ENCODE measurements around the gene DACT1. TPM values are rescaled to one million over a fixed set of nuclear protein-coding genes. Genes with fewer than 3 reads are reported as not detected.

Gene DACT1
- total and polyA plus RNA-seq, 4 donors: 0.32 to 3.8 (median 1.6) TPM

- Histone ChIP-seq H3K9ac (ENCODE audit: low read depth in 1 of 2, low read length in 2 of 2) (no peak overlapping the region), H3K4me1 (ENCODE audit: control insufficient read depth in 4 of 4, insufficient read depth in 4 of 4, low read length in 3 of 4) (peaks cover 0 to 9% (median 4%) of the 10 kb centered on the region in 4 donors), H3K4me3 (ENCODE audit: low read depth in 1 of 3, low read length in 3 of 3) (no peak overlapping the region), H3K9me3 (ENCODE audit: control insufficient read depth in 4 of 4, low read length in 3 of 4) (peaks cover 0 to 6% (median 2%) of the 10 kb centered on the region in 4 donors), H3K27me3 (ENCODE audit: control insufficient read depth in 4 of 4, insufficient read depth in 4 of 4, low read length in 3 of 4) (no peaks in the 10 kb centered on the region), H3K27ac (ENCODE audit: low read depth in 1 of 2, low read length in 2 of 2) (no peak overlapping the region), H3K36me3 (ENCODE audit: control insufficient read depth in 4 of 4, insufficient read depth in 3 of 4, low read depth in 1 of 4, low read length in 3 of 4) (no peaks in the 10 kb centered on the region)
- 83% methylated on average over 14 of the region's 14 CpGs for WGBS
- no peak for DNase-seq (ENCODE audit: low spot score)
- TF ChIP-seq EGR1 (IDR thresholded peaks at IDR 0.05; ENCODE audit: low read depth in 2 of 2) (no peak), ATF3 (IDR thresholded peaks at IDR 0.05) (no peak), GABPA (IDR thresholded peaks at IDR 0.05 in 1 of 2, conservative IDR thresholded peaks at IDR 0.05 in 1 of 2) (no peak), SP1 (IDR thresholded peaks at IDR 0.05) (no peak), MAX (IDR thresholded peaks at IDR 0.05) (no peak), NR2F2 (IDR thresholded peaks at IDR 0.05) (no peak), HNF4A (conservative IDR thresholded peaks at IDR 0.05) (no peak), FOXA1 (IDR thresholded peaks at IDR 0.05) (no peak), RXRA (IDR thresholded peaks at IDR 0.05) (no peak), TAF1 (conservative IDR thresholded peaks at IDR 0.05) (no peak)
Measured at GRCh38 chr14:58690801-58691516, 53.2 kb downstream of the DACT1 start.

GRCh38 chr14:58693048-58693447, 55.3 kb downstream of the DACT1 start:
- 46% methylated on average over 4 of the region's 4 CpGs for WGBS
- no peaks in the 10 kb centered on the region for H3K27me3 ChIP-seq (ENCODE audit: control insufficient read depth in 4 of 4, insufficient read depth in 4 of 4, low read length in 3 of 4)
- H3K36me3 ChIP-seq (ENCODE audit: control insufficient read depth in 4 of 4, insufficient read depth in 3 of 4, low read depth in 1 of 4, low read length in 3 of 4): no peaks in the 10 kb centered on the region
- peaks cover 0 to 9% (median 4%) of the 10 kb centered on the region in 4 donors for H3K4me1 ChIP-seq (ENCODE audit: control insufficient read depth in 4 of 4, insufficient read depth in 4 of 4, low read length in 3 of 4)
- no peak overlapping the region for H3K27ac ChIP-seq (ENCODE audit: low read depth in 1 of 2, low read length in 2 of 2)
- no peak for DNase-seq (ENCODE audit: low spot score)
- no peak overlapping the region for H3K4me3 ChIP-seq (ENCODE audit: low read depth in 1 of 3, low read length in 3 of 3)
- H3K9ac ChIP-seq (ENCODE audit: low read depth in 1 of 2, low read length in 2 of 2): no peak overlapping the region
- H3K9me3 ChIP-seq (ENCODE audit: control insufficient read depth in 4 of 4, low read length in 3 of 4): no peaks in the 10 kb centered on the region
- no peak for TF ChIP-seq HNF4A (conservative IDR thresholded peaks at IDR 0.05)
- TF ChIP-seq HNF4G (IDR thresholded peaks at IDR 0.05): no peak

- no peak overlapping the region for H3K9ac ChIP-seq (ENCODE audit: low read depth in 1 of 2, low read length in 2 of 2)
- 95% methylated on average over 1 of the region's 1 CpG for WGBS
- DNase-seq (ENCODE audit: low spot score): no peak
- H3K4me3 ChIP-seq (ENCODE audit: low read depth in 1 of 3, low read length in 3 of 3): no peak overlapping the region
- no peaks in the 10 kb centered on the region for H3K27me3 ChIP-seq (ENCODE audit: control insufficient read depth in 4 of 4, insufficient read depth in 4 of 4, low read length in 3 of 4)
- peaks cover 0 to 9% (median 4%) of the 10 kb centered on the region in 4 donors for H3K4me1 ChIP-seq (ENCODE audit: control insufficient read depth in 4 of 4, insufficient read depth in 4 of 4, low read length in 3 of 4)
- TF ChIP-seq FOXA2 (IDR thresholded peaks at IDR 0.05) (no peak), ZBTB33 (IDR thresholded peaks at IDR 0.05) (no peak)
- H3K9me3 ChIP-seq (ENCODE audit: control insufficient read depth in 4 of 4, low read length in 3 of 4): no peaks in the 10 kb centered on the region
- no peaks in the 10 kb centered on the region for H3K36me3 ChIP-seq (ENCODE audit: control insufficient read depth in 4 of 4, insufficient read depth in 3 of 4, low read depth in 1 of 4, low read length in 3 of 4)
- no peak overlapping the region for H3K27ac ChIP-seq (ENCODE audit: low read depth in 1 of 2, low read length in 2 of 2)
Measured at GRCh38 chr14:58695514-58695913, 57.8 kb downstream of the DACT1 start.
